Measurements from ENCODE around the gene TNFRSF4. TPM values are rescaled to one million over a fixed set of nuclear protein-coding genes. Genes with fewer than 3 reads are reported as not detected.

TNFRSF4 gene
- total RNA-seq, 6 experiments from 2014 or later: 0.17 TPM; not detected in 5

- 0 out of 2 replicates have a peak, but pooled peaks cover 1% of the 10 kb centered on the region for H3K27me3 Mint-ChIP-seq (ENCODE audit: insufficient read depth)
- TF ChIP-seq, protein P1, sequence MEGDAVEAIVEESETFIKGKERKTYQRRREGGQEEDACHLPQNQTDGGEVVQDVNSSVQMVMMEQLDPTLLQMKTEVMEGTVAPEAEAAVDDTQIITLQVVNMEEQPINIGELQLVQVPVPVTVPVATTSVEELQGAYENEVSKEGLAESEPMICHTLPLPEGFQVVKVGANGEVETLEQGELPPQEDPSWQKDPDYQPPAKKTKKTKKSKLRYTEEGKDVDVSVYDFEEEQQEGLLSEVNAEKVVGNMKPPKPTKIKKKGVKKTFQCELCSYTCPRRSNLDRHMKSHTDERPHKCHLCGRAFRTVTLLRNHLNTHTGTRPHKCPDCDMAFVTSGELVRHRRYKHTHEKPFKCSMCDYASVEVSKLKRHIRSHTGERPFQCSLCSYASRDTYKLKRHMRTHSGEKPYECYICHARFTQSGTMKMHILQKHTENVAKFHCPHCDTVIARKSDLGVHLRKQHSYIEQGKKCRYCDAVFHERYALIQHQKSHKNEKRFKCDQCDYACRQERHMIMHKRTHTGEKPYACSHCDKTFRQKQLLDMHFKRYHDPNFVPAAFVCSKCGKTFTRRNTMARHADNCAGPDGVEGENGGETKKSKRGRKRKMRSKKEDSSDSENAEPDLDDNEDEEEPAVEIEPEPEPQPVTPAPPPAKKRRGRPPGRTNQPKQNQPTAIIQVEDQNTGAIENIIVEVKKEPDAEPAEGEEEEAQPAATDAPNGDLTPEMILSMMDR (IDR thresholded peaks at IDR 0.05): no peak
- no peak overlapping the region for H3K4me3 Mint-ChIP-seq
- H3K9me3 Mint-ChIP-seq: no peaks in the 10 kb centered on the region
- no peak for DNase-seq
- no peaks in the 10 kb centered on the region for H3K4me1 Mint-ChIP-seq (ENCODE audit: low read depth)
- H3K36me3 Mint-ChIP-seq (ENCODE audit: low read depth): peaks cover 18% of the 10 kb centered on the region
- no peak overlapping the region for H3K27ac Mint-ChIP-seq
These were observed 3.9 kb upstream of the TNFRSF4 start for GRCh38 chr1:1217621-1218523.

DNA sequence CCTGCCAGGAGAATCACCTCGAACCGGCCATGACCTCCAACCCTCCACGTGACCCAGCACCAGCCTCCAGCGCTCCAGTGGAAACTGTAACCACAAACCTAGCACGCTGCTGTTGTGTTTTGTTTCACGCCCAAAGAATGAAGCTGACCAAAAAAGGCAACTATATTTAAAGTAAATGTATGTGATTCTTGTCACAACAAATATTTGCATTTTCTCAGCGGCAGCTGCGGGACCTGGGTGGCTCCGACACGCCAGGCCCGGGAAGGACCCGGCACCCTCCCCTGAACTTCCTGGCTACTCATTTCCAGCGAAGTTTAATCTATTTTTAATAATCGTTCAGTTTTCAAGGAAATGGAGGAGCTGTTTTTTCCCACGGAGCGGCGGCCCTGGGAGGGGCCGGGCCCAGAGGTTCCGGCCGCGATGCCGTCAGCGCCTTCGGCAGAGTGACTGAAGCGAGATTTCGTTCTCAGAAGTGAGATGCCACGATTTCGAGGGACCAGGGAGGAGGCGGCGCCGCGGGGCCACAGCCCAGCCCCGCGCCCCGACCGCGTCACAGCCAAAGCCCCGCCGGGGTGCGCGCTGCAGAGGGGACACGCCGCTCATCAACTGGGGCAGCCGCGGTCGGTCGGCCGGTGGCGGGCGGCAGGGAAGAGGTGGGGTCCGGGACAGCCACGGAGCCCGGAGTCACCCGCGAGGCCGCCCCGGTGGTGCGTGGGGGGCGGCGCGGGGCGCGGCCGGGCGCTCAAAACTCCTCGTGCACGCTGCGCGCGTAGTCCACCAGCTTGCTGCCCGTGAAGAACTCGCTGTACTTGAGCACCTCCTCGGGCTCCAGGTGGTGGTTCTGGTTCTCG is 3.0 kb upstream of the TNFRSF4 start:
- Mint-ChIP-seq H3K4me3 (no peak overlapping the region), H3K4me1 (ENCODE audit: low read depth) (no peaks in the 10 kb centered on the region), H3K27me3 (ENCODE audit: insufficient read depth) (0 out of 2 replicates have a peak, but pooled peaks cover 1% of the 10 kb centered on the region), H3K27ac (no peak overlapping the region), H3K36me3 (ENCODE audit: low read depth) (peaks cover 15% of the 10 kb centered on the region), H3K9me3 (no peaks in the 10 kb centered on the region)
- no peak for DNase-seq
- TF ChIP-seq, protein P1 (IDR thresholded peaks at IDR 0.05): no peak

GRCh38 chr1:1215881-1216605 is 2.1 kb upstream of the TNFRSF4 start:
- DNase-seq: no peak
- Mint-ChIP-seq H3K4me1 (ENCODE audit: low read depth) (no peaks in the 10 kb centered on the region), H3K27ac (no peak overlapping the region), H3K4me3 (no peak overlapping the region), H3K9me3 (no peaks in the 10 kb centered on the region), H3K27me3 (ENCODE audit: insufficient read depth) (0 out of 2 replicates have a peak, but pooled peaks cover 1% of the 10 kb centered on the region), H3K36me3 (ENCODE audit: low read depth) (peaks cover 15% of the 10 kb centered on the region)
- TF ChIP-seq, protein P1 (IDR thresholded peaks at IDR 0.05): no peak

DNA sequence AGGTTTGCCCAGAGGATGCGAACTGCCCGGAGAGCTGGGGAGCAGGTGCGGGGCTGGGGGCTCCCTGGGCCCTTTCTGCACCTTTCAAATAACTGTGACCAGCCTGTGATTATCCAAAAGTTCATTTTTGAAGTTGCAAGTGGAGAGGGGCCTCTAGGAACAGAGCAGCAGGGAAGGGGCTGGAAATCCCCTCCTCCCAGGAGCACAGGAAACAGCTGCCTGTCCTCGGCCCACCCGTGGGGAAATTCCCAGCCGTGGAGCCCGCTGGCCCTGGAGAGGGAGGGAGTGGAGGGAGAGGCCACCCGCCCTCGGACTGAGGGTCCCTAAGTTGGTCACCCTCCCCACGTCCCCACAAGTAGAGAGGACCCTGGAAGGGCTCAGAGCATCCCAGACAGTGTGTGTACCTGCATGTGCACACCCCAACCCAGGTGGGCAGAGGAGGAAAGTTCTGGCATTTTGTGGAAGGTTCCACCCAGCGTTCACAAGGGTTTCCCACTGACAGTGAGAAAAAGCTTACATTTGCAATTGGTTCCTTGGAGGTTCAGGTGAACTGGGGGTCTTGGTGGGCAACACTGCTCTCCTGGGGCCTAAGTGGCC is 1.2 kb upstream of the TNFRSF4 start:
- Mint-ChIP-seq H3K27ac (no peak overlapping the region), H3K4me3 (no peak overlapping the region), H3K36me3 (ENCODE audit: low read depth) (peaks cover 8% of the 10 kb centered on the region; the same call in 1 of the 2 replicates), H3K4me1 (ENCODE audit: low read depth) (no peaks in the 10 kb centered on the region), H3K27me3 (ENCODE audit: insufficient read depth) (0 out of 2 replicates have a peak, but pooled peaks cover 1% of the 10 kb centered on the region), H3K9me3 (no peaks in the 10 kb centered on the region)
- no peak for DNase-seq
- TF ChIP-seq, protein P1 (IDR thresholded peaks at IDR 0.05): no peak
